SK-N-SH (cell line): ENCODE measurements around the gene TRAFD1. TPM values are rescaled to one million over a fixed set of nuclear protein-coding genes. Genes with fewer than 3 reads are reported as not detected.

ENCODE experiments used
- CTCF ChIA-PET: fragments of 300-600, 350-600 bp; formaldehyde crosslinking; extraction: SDS; loops from one replicate; lab custom pipeline; 2021; lab: Yijun Ruan, JAX
- POLR2A ChIA-PET: fragments of 350-600 bp; sonication (Branson Sonifier 250); formaldehyde crosslinking; extraction: SDS; loops from one replicate; lab custom pipeline; 2020; ENCODE audit warnings: antibody characterized with exemption, inconsistent platforms; lab: Yijun Ruan, JAX
- DNase-seq: peaks from one replicate; pipeline ENCODE4 v3.0.0; 2012
- H2AFZ ChIP-seq: fragments of 200-600 bp; sonication (generic); 2 replicates; pipeline ENCODE4 v1.8.1; 2016; ENCODE audit warnings: antibody characterized with exemption, mild to moderate bottlenecking, low read depth
- H3F3A ChIP-seq: fragments of 200-600 bp; sonication (generic); replicated peaks from 2 replicates; pipeline ENCODE3; 2016; ENCODE audit warnings: antibody characterized with exemption, mild to moderate bottlenecking; ENCODE audit not compliant: insufficient read depth
- H3K27ac ChIP-seq, 2 experiments: fragments of 200-500 bp in 1 of 2; fragments of 200-600 bp in 1 of 2; sonication (Bioruptor generic) in 1 of 2; sonication (generic), shearing (Covaris generic) in 1 of 2; 2 replicates each; pipeline versions ENCODE4 v1.5.1 to v1.6.1; 2014 to 2016; ENCODE audit warnings: low read depth in 2 of 2, inconsistent platforms in 1 of 2, low read length in 1 of 2, mild to moderate bottlenecking in 1 of 2, mixed read lengths in 1 of 2
- H3K27me3 ChIP-seq: fragments of 200-600 bp; sonication (generic), shearing (Covaris generic); 2 replicates; pipeline ENCODE4 v1.6.1; 2016; ENCODE audit warnings: mixed run types; ENCODE audit not compliant: insufficient read depth
- H3K36me3 ChIP-seq, 2 experiments: fragments of 200-500 bp in 1 of 2; fragments of 200-600 bp in 1 of 2; sonication (Bioruptor generic) in 1 of 2; sonication (generic) in 1 of 2; replicated peaks in 1 of 2; 2 replicates each; pipeline versions ENCODE3 to v1.5.1; 2014 to 2016; ENCODE audit warnings: low read length in 1 of 2, mild to moderate bottlenecking in 1 of 2; ENCODE audit not compliant: insufficient read depth in 2 of 2, control insufficient read depth in 1 of 2
- H3K4me1 ChIP-seq, 2 experiments: fragments of 200-500 bp in 1 of 2; fragments of 200-600 bp in 1 of 2; sonication (Bioruptor generic) in 1 of 2; sonication (generic), shearing (Covaris generic) in 1 of 2; 2 replicates each; pipeline versions ENCODE4 v1.5.1 to v1.6.1; 2014 to 2016; ENCODE audit warnings: low read depth in 1 of 2, low read length in 1 of 2, mixed run types in 1 of 2; ENCODE audit not compliant: insufficient read depth in 2 of 2, control insufficient read depth in 1 of 2
- H3K4me2 ChIP-seq: fragments of 200-600 bp; sonication (generic), shearing (Covaris generic); 2 replicates; pipeline ENCODE4 v1.6.1; 2017; ENCODE audit warnings: mixed run types
- H3K4me3 ChIP-seq, 2 experiments: fragments of 200-500 bp in 1 of 2; fragments of 200-600 bp in 1 of 2; sonication (Bioruptor generic) in 1 of 2; sonication (generic), shearing (Covaris generic) in 1 of 2; 2 replicates each; pipeline versions ENCODE4 v1.5.1 to v1.8.1; 2014 to 2016; ENCODE audit warnings: low read depth in 2 of 2, inconsistent platforms in 1 of 2, low read length in 1 of 2, mild to moderate bottlenecking in 1 of 2, mixed read lengths in 1 of 2, moderate library complexity in 1 of 2
- H3K79me2 ChIP-seq: fragments of 200-600 bp; sonication (generic); 2 replicates; pipeline ENCODE4 v1.8.1; 2017; ENCODE audit warnings: mild to moderate bottlenecking; ENCODE audit not compliant: insufficient read depth
- H3K9ac ChIP-seq: fragments of 200-600 bp; sonication (generic); 2 replicates; pipeline ENCODE4 v1.6.1; 2017; ENCODE audit warnings: mixed run types
- H3K9me2 ChIP-seq: fragments of 200-600 bp; sonication (generic); 2 replicates; pipeline ENCODE4 v1.6.1; 2017; ENCODE audit warnings: mixed run types
- H3K9me3 ChIP-seq: fragments of 200-600 bp; sonication (generic); 2 replicates; pipeline ENCODE4 v1.6.1; 2017; ENCODE audit warnings: mixed run types, mild to moderate bottlenecking, moderate library complexity
- H4K20me1 ChIP-seq: fragments of 200-600 bp; sonication (generic); 2 replicates; pipeline ENCODE4 v1.6.1; 2017; ENCODE audit warnings: mild to moderate bottlenecking, mixed run types; ENCODE audit not compliant: insufficient read depth
- ELF1 ChIP-seq: IDR thresholded peaks from 2 replicates; pipeline ENCODE4 v1.4.0; 2012
- EZH2phosphoT487 ChIP-seq: fragments of 200-600 bp; sonication (generic); IDR thresholded peaks from 2 replicates; pipeline ENCODE4 v1.6.1; 2017; ENCODE audit warnings: low read depth, mixed run types, mild to moderate bottlenecking, antibody characterized with exemption, moderate library complexity, borderline replicate concordance
- FOSL2 ChIP-seq: IDR thresholded peaks from 2 replicates; pipeline ENCODE4 v1.4.0; 2012; ENCODE audit warnings: low read depth, mild to moderate bottlenecking, moderate library complexity, borderline replicate concordance
- FOXJ3 ChIP-seq: sonication (generic); formaldehyde crosslinking; IDR thresholded peaks from 2 replicates; pipeline ENCODE4 v1.5.1; 2020; ENCODE audit warnings: mild to moderate bottlenecking, missing genetic modification reagents
- FOXM1 ChIP-seq: IDR thresholded peaks from 2 replicates; pipeline ENCODE4 v1.4.0; 2012; ENCODE audit warnings: low read depth, mild to moderate bottlenecking
- GABPA ChIP-seq: IDR thresholded peaks from 2 replicates; pipeline ENCODE4 v1.4.0; 2012; ENCODE audit warnings: low read depth, mild to moderate bottlenecking
- GATA2 ChIP-seq: sonication (generic); formaldehyde crosslinking; IDR thresholded peaks from 2 replicates; pipeline ENCODE4 v1.5.0; 2020; ENCODE audit warnings: mild to moderate bottlenecking, missing genetic modification reagents
- JUND ChIP-seq: IDR thresholded peaks from 2 replicates; pipeline ENCODE4 v1.4.0; 2012
- MXI1 ChIP-seq: IDR thresholded peaks from 2 replicates; pipeline ENCODE4 v1.6.1; 2012; ENCODE audit warnings: mild to moderate bottlenecking, low read depth, low read length, improper control_type of control experiment
- NRF1 ChIP-seq: IDR thresholded peaks from 2 replicates; pipeline ENCODE4 v1.6.1; 2012; ENCODE audit warnings: low read depth, mild to moderate bottlenecking, low read length
- POLR2AphosphoS5 ChIP-seq: IDR thresholded peaks from 2 replicates; pipeline ENCODE4 v1.6.1; 2012; ENCODE audit warnings: low read depth, low read length
- RAD21 ChIP-seq: IDR thresholded peaks from 2 replicates; pipeline ENCODE4 v1.6.1; 2012; ENCODE audit warnings: mild to moderate bottlenecking, low read length
- RCOR1 ChIP-seq: fragments of 150-350 bp; IDR thresholded peaks from 2 replicates; pipeline ENCODE4 v1.6.1; 2017; ENCODE audit warnings: antibody characterized with exemption, low read length
- RXRA ChIP-seq: IDR thresholded peaks from 2 replicates; pipeline ENCODE4 v1.4.0; 2012; ENCODE audit warnings: low read depth, mild to moderate bottlenecking, borderline replicate concordance
- SIN3A ChIP-seq: IDR thresholded peaks from 2 replicates; pipeline ENCODE4 v1.6.1; 2012; ENCODE audit warnings: low read depth, mild to moderate bottlenecking, low read length, moderate library complexity, borderline replicate concordance
- SMC3 ChIP-seq: IDR thresholded peaks from 2 replicates; pipeline ENCODE4 v1.6.1; 2012; ENCODE audit warnings: low read depth, low read length, improper control_type of control experiment
- TEAD4 ChIP-seq: IDR thresholded peaks from 2 replicates; pipeline ENCODE4 v1.4.0; 2012; ENCODE audit warnings: mild to moderate bottlenecking, borderline replicate concordance; ENCODE audit not compliant: insufficient read depth
- USF1 ChIP-seq: IDR thresholded peaks from 2 replicates; pipeline ENCODE4 v1.4.0; 2012; ENCODE audit warnings: low read depth, borderline replicate concordance
- YY1 ChIP-seq: IDR thresholded peaks from 2 replicates; pipeline ENCODE4 v1.4.0; 2012; ENCODE audit warnings: low read depth, mild to moderate bottlenecking
- WGBS: methylation state at CpG from one replicate; pipeline ENCODE4 v1.1.6; 2017; ENCODE audit warnings: low lambda C conversion rate; 5-methylcytosine and 5-hydroxymethylcytosine counted together
- polyA plus RNA-seq, 3 experiments: library from polyadenylated mRNA; depleted of rRNA; stranded (reverse); fragments of >200 nt; gene quantifications; 2 replicates each; pipeline ENCODE4 v1.2.3, GENCODE V29; 2012
- TF ChIP-seq, protein P1 (sequence below): fragments of 150-350 bp; IDR thresholded peaks from 2 replicates; pipeline ENCODE4 v1.6.1; 2017; ENCODE audit warnings: antibody characterized with exemption, low read length, low read depth, borderline replicate concordance
- TF ChIP-seq, protein P2 (sequence below): IDR thresholded peaks from 2 replicates; pipeline ENCODE4 v1.4.0; 2012; ENCODE audit warnings: low read depth
- TF ChIP-seq, protein P3 (sequence below): fragments of 150-350 bp; IDR thresholded peaks from 2 replicates; pipeline ENCODE4 v1.6.1; 2016; ENCODE audit warnings: mild to moderate bottlenecking, low read depth, low read length
- TF ChIP-seq, protein P4 (sequence below): fragments of 200-600 bp; sonication (generic); IDR thresholded peaks from 2 replicates; pipeline ENCODE4 v1.6.1; 2017; ENCODE audit warnings: antibody characterized with exemption, mild to moderate bottlenecking, moderate library complexity

Gene TRAFD1
- polyA plus RNA-seq, 1 of the 3 experiments (the other 2 are of a cell fraction) = 12.4 TPM

DNA sequence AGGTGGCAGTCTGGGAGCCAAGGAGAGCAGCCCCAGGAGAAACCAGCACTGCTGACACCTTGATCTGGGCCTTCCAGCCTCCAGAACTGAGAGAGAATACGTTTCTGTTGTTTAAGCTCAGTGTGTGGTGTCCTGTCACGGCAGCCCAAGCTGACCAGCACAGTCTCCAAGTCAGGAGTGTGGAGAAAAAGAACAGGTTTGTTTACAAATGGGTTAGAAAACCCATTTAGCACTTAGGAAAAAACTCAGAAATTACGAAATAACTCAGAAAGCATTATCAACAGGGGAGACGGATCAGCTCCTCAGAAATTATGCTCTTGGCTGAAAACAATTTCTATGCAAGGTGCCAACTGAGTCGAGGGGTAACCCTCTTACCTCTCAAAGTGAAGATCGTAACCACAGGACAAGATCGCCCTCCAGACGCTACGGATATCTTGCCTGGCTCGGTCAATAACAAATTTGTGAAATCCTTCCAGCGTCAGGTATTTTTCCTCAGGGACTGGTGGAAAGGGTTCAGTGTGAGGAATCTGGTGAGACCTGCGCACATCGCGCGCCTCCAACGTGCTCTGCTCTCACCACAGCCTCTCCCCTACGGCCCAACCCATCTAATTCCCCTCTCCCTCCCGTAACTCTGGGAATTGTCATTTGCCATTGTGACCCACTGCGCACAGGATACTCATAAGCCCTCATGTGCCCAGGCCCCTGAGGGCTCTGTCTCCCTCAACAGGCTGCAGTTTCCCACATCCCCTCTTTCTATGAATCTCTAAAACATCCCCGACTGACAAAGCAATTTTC lies 50.2 kb downstream of the TRAFD1 start:
- H3K27me3 ChIP-seq = no peaks in the 10 kb centered on the region
- no peak for DNase-seq
- H3K9ac ChIP-seq = no peak overlapping the region
- no peaks in the 10 kb centered on the region for H4K20me1 ChIP-seq
- no peak overlapping the region for H3K4me3 ChIP-seq
- TF ChIP-seq, protein P1, sequence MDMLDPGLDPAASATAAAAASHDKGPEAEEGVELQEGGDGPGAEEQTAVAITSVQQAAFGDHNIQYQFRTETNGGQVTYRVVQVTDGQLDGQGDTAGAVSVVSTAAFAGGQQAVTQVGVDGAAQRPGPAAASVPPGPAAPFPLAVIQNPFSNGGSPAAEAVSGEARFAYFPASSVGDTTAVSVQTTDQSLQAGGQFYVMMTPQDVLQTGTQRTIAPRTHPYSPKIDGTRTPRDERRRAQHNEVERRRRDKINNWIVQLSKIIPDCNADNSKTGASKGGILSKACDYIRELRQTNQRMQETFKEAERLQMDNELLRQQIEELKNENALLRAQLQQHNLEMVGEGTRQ = no peak
- TF ChIP-seq RAD21 = no peak
- no peak for TF ChIP-seq POLR2AphosphoS5
- TF ChIP-seq YY1 = no peak
- TF ChIP-seq, protein P2, sequence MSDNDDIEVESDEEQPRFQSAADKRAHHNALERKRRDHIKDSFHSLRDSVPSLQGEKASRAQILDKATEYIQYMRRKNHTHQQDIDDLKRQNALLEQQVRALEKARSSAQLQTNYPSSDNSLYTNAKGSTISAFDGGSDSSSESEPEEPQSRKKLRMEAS = no peak
- TF ChIP-seq FOXM1 = no peak
- no peak for TF ChIP-seq USF1
- no peak for TF ChIP-seq MXI1
- no peak overlapping the region for H3K4me2 ChIP-seq
- no peaks in the 10 kb centered on the region for H3K4me1 ChIP-seq
- no peaks in the 10 kb centered on the region for H3K9me2 ChIP-seq
- POLR2A ChIA-PET = no interaction called here
- H3K9me3 ChIP-seq = no peaks in the 10 kb centered on the region
- no peaks in the 10 kb centered on the region for H3K79me2 ChIP-seq
- CTCF ChIA-PET = no interaction called here
- H2AFZ ChIP-seq = no peak overlapping the region
- H3F3A ChIP-seq = no peaks in the 10 kb centered on the region
- H3K27ac ChIP-seq = no peak overlapping the region
- 94% methylated on average over 20 of the region's 20 CpGs for WGBS
- H3K36me3 ChIP-seq = peaks cover 15 to 39% of the 10 kb centered on the region in 2 experiments

GRCh38 chr12:112176321-112177010 lies 51.1 kb downstream of the TRAFD1 start:
- H3K4me3 ChIP-seq = no peak overlapping the region
- no peaks in the 10 kb centered on the region for H3F3A ChIP-seq
- ChIA-PET POLR2A (no interaction called here), CTCF (no interaction called here)
- no peaks in the 10 kb centered on the region for H3K9me3 ChIP-seq
- H3K27me3 ChIP-seq = no peaks in the 10 kb centered on the region
- WGBS = 96% methylated on average over 11 of the region's 11 CpGs
- H3K9ac ChIP-seq = no peak overlapping the region
- H2AFZ ChIP-seq = no peak overlapping the region
- no peaks in the 10 kb centered on the region for H4K20me1 ChIP-seq
- DNase-seq = no peak
- H3K9me2 ChIP-seq = no peaks in the 10 kb centered on the region
- H3K27ac ChIP-seq = no peak overlapping the region
- peaks cover 14 to 30% of the 10 kb centered on the region in 2 experiments for H3K36me3 ChIP-seq
- H3K4me1 ChIP-seq = no peaks in the 10 kb centered on the region
- no peaks in the 10 kb centered on the region for H3K79me2 ChIP-seq
- TF ChIP-seq RXRA (no peak), GATA2 (no peak), FOXJ3 (no peak), POLR2AphosphoS5 (no peak), RCOR1 (no peak), JUND (no peak), SIN3A (no peak), FOSL2 (no peak), ELF1 (no peak), GABPA (no peak), EZH2phosphoT487 (no peak), NRF1 (no peak), TEAD4 (no peak), SMC3 (no peak)
- TF ChIP-seq, protein P2 = no peak
- TF ChIP-seq, protein P3, sequence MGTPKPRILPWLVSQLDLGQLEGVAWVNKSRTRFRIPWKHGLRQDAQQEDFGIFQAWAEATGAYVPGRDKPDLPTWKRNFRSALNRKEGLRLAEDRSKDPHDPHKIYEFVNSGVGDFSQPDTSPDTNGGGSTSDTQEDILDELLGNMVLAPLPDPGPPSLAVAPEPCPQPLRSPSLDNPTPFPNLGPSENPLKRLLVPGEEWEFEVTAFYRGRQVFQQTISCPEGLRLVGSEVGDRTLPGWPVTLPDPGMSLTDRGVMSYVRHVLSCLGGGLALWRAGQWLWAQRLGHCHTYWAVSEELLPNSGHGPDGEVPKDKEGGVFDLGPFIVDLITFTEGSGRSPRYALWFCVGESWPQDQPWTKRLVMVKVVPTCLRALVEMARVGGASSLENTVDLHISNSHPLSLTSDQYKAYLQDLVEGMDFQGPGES = no peak
- TF ChIP-seq, protein P4, sequence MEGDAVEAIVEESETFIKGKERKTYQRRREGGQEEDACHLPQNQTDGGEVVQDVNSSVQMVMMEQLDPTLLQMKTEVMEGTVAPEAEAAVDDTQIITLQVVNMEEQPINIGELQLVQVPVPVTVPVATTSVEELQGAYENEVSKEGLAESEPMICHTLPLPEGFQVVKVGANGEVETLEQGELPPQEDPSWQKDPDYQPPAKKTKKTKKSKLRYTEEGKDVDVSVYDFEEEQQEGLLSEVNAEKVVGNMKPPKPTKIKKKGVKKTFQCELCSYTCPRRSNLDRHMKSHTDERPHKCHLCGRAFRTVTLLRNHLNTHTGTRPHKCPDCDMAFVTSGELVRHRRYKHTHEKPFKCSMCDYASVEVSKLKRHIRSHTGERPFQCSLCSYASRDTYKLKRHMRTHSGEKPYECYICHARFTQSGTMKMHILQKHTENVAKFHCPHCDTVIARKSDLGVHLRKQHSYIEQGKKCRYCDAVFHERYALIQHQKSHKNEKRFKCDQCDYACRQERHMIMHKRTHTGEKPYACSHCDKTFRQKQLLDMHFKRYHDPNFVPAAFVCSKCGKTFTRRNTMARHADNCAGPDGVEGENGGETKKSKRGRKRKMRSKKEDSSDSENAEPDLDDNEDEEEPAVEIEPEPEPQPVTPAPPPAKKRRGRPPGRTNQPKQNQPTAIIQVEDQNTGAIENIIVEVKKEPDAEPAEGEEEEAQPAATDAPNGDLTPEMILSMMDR = no peak
- H3K4me2 ChIP-seq = no peak overlapping the region
